ENCODE results near the gene NPHP3.
"Not testable (repeated sequence)": the region's sequence is repeated elsewhere in the genome, so short reads cannot be mapped to it uniquely, and the experiment has no call there.

Gene NPHP3

GRCh38 chr3:132756108-132756650 lies 34.0 kb upstream of the NPHP3 start:
- Histone ChIP-seq H3K4me1 (ENCODE audit: control insufficient read depth, insufficient read depth, low read length) (no peaks in the 10 kb centered on the region), H3K36me3 (ENCODE audit: control insufficient read depth in 2 of 2, insufficient read depth in 1 of 2, low read length in 2 of 2) (no peaks in the 10 kb centered on the region), H3K27ac (ENCODE audit: extremely low read depth, low read depth, low read length) (no peak overlapping the region), H3K9me3 (ENCODE audit: control insufficient read depth, insufficient read depth, low read depth, low read length) (no peaks in the 10 kb centered on the region), H3K4me3 (ENCODE audit: low read depth, low read length) (no peak overlapping the region)
- CTCF ChIA-PET, result no interaction called here
- TF ChIP-seq ZNF785 (tag by site-specific recombination; IDR thresholded peaks at IDR 0.05) (no peak), ATF2 (tag by site-specific recombination; IDR thresholded peaks at IDR 0.05; ENCODE audit: low read depth) (no peak), SP2 (tag by site-specific recombination; IDR thresholded peaks at IDR 0.05) (no peak), ZNF707 (tag by site-specific recombination; IDR thresholded peaks at IDR 0.05) (no peak), ZNF350 (tag by site-specific recombination; IDR thresholded peaks at IDR 0.05) (no peak), BCL11A (tag by site-specific recombination; IDR thresholded peaks at IDR 0.05; ENCODE audit: low read depth) (no peak)
- POLR2A ChIA-PET, result no interaction called here

GRCh38 chr3:132753946-132754345 lies 31.7 kb upstream of the NPHP3 start:
- TF ChIP-seq ZBTB7A (tag by site-specific recombination; IDR thresholded peaks at IDR 0.05; ENCODE audit: low read depth) (no peak), ZNF544 (tag by site-specific recombination; IDR thresholded peaks at IDR 0.05) (no peak), ZNF549 (tag by site-specific recombination; IDR thresholded peaks at IDR 0.05) (no peak), ZNF335 (tag by site-specific recombination; conservative IDR thresholded peaks at IDR 0.05) (no peak), ZNF701 (tag by site-specific recombination; IDR thresholded peaks at IDR 0.05) (no peak), KLF1 (tag by site-specific recombination; IDR thresholded peaks at IDR 0.05) (no peak), ZNF221 (tag by site-specific recombination; IDR thresholded peaks at IDR 0.05; ENCODE audit: borderline replicate concordance) (no peak), ZNF624 (tag by site-specific recombination; IDR thresholded peaks at IDR 0.05) (no peak), ZNF561 (tag by site-specific recombination; IDR thresholded peaks at IDR 0.05; ENCODE audit: borderline replicate concordance) (no peak), GLI4 (tag by site-specific recombination; IDR thresholded peaks at IDR 0.05) (no peak), ZBTB21 (tag by site-specific recombination; IDR thresholded peaks at IDR 0.05) (no peak), ZNF248 (tag by site-specific recombination; IDR thresholded peaks at IDR 0.05) (no peak), BCL11A (tag by site-specific recombination; IDR thresholded peaks at IDR 0.05; ENCODE audit: low read depth) (no peak), ZSCAN23 (tag by site-specific recombination; IDR thresholded peaks at IDR 0.05) (no peak), HOXA7 (CRISPR knock-in tag; IDR thresholded peaks at IDR 0.05; ENCODE audit: borderline replicate concordance) (no peak), ZBTB20 (tag by site-specific recombination; IDR thresholded peaks at IDR 0.05) (no peak), ZFP69B (tag by site-specific recombination; IDR thresholded peaks at IDR 0.05) (no peak), ZNF623 (tag by site-specific recombination; IDR thresholded peaks at IDR 0.05) (no peak), ZSCAN30 (tag by site-specific recombination; IDR thresholded peaks at IDR 0.05) (no peak)
- H3K4me3 ChIP-seq (ENCODE audit: low read depth, low read length), result no peak overlapping the region
- ChIA-PET POLR2A (no interaction called here), CTCF (interaction anchor here (0.6 kb wide), 2 partner anchors 15 to 27 kb away, joined by 3 read pairs; no protein-coding TSS in a partner anchor)
- H3K27ac ChIP-seq (ENCODE audit: extremely low read depth, low read depth, low read length), result no peak overlapping the region
- no peaks in the 10 kb centered on the region for H3K4me1 ChIP-seq (ENCODE audit: control insufficient read depth, insufficient read depth, low read length)
- H3K36me3 ChIP-seq (ENCODE audit: control insufficient read depth in 2 of 2, insufficient read depth in 1 of 2, low read length in 2 of 2), result no peaks in the 10 kb centered on the region
- no peaks in the 10 kb centered on the region for H3K9me3 ChIP-seq (ENCODE audit: control insufficient read depth, insufficient read depth, low read depth, low read length)

GRCh38 chr3:132749786-132750185 lies 27.6 kb upstream of the NPHP3 start:
- Histone ChIP-seq H3K4me1 (ENCODE audit: control insufficient read depth, insufficient read depth, low read length) (no peaks in the 10 kb centered on the region), H3K9me3 (ENCODE audit: control insufficient read depth, insufficient read depth, low read depth, low read length) (no peaks in the 10 kb centered on the region), H3K36me3 (ENCODE audit: control insufficient read depth in 2 of 2, insufficient read depth in 1 of 2, low read length in 2 of 2) (no peaks in the 10 kb centered on the region), H3K4me3 (ENCODE audit: low read depth, low read length) (no peak overlapping the region), H3K27ac (ENCODE audit: extremely low read depth, low read depth, low read length) (no peak overlapping the region)
- TF ChIP-seq ZNF248 (tag by site-specific recombination; IDR thresholded peaks at IDR 0.05) (no peak), ZNF488 (tag by site-specific recombination; IDR thresholded peaks at IDR 0.05) (no peak), ZNF514 (tag by site-specific recombination; IDR thresholded peaks at IDR 0.05) (no peak)
- CTCF ChIA-PET, result no interaction called here
- POLR2A ChIA-PET, result no interaction called here

- H3K27ac ChIP-seq (ENCODE audit: extremely low read depth, low read depth, low read length); H3K36me3 ChIP-seq (ENCODE audit: control insufficient read depth in 2 of 2, insufficient read depth in 1 of 2, low read length in 2 of 2); POLR2A ChIA-PET; H3K9me3 ChIP-seq (ENCODE audit: control insufficient read depth, insufficient read depth, low read depth, low read length); H3K4me1 ChIP-seq (ENCODE audit: control insufficient read depth, insufficient read depth, low read length); H3K4me3 ChIP-seq (ENCODE audit: low read depth, low read length): not testable (repeated sequence)
- CTCF ChIA-PET, result interaction anchor here (0.6 to 2.2 kb wide), 3 partner anchors 15 to 490 kb away, joined by 3 to 7 read pairs (median 3); no protein-coding TSS in a partner anchor
These were observed 24.5 kb upstream of the NPHP3 start for GRCh38 chr3:132746720-132747119.
